Thoracic aorta (tissue), 2 donors: ENCODE measurements around the gene BDH1. TPM values are rescaled to one million over a fixed set of nuclear protein-coding genes. Genes with fewer than 3 reads are reported as not detected.

Experiments used
- ATAC-seq: fragments of 150-250 bp; one replicate; pipeline ENCODE4 v1.8.0; 2017; ENCODE audit warnings: low read depth; ENCODE audit not compliant: insufficient number of reproducible peaks, low FRiP score
- DNase-seq: peaks from one replicate; pipeline ENCODE4 v3.0.0-alpha.2; 2020; ENCODE audit warnings: low spot score
- H3K27ac ChIP-seq, 2 donors: fragments of 200-600 bp; sonication (generic); 1 replicate in 1 of 2; 2 replicates in 1 of 2; pipeline ENCODE4 v1.5.1; 2016; ENCODE audit warnings: mild to moderate bottlenecking in 2 of 2, moderate library complexity in 2 of 2
- H3K27me3 ChIP-seq: fragments of 200-600 bp; sonication (generic); replicated peaks from 2 replicates; pipeline ENCODE4 v1.6.0; 2016; ENCODE audit warnings: mild to moderate bottlenecking; ENCODE audit not compliant: insufficient read depth
- H3K36me3 ChIP-seq: fragments of 200-600 bp; sonication (generic); one replicate; pipeline ENCODE4 v1.5.1; 2016
- H3K4me1 ChIP-seq, 2 donors: fragments of 200-600 bp; sonication (generic); 1 replicate in 1 of 2; 2 replicates in 1 of 2; pipeline versions ENCODE4 v1.5.1 to v1.6.0; 2016; ENCODE audit warnings: low read depth in 2 of 2, mild to moderate bottlenecking in 1 of 2; ENCODE audit not compliant: control insufficient read depth in 1 of 2
- H3K4me3 ChIP-seq: fragments of 200-600 bp; sonication (generic); 2 replicates; pipeline ENCODE4 v1.5.1; 2016; ENCODE audit warnings: mild to moderate bottlenecking
- H3K9me3 ChIP-seq: fragments of 200-600 bp; sonication (generic); 2 replicates; pipeline ENCODE4 v1.5.1; 2016
- CTCF ChIP-seq: fragments of 200-600 bp; sonication (generic); IDR thresholded peaks from one replicate; pipeline ENCODE4 v1.5.1; 2019; ENCODE audit warnings: antibody characterized with exemption
- total RNA-seq, 2 donors: library from RNA; depleted of rRNA; stranded (reverse); fragments of >200 nt; gene quantifications; one replicate each; pipeline versions ENCODE4 v1.1.0 to v1.2.3, GENCODE V29; 2016

BDH1 gene
- total RNA-seq, 2 donors from 2014 or later = 5.3 to 15.4 TPM

GRCh38 chr3:197511853-197512635, 43.7 kb downstream of the BDH1 start:
- TF ChIP-seq CTCF = no peak
- H3K9me3 ChIP-seq = no peaks in the 10 kb centered on the region
- no peaks in the 10 kb centered on the region for H3K4me1 ChIP-seq
- no peak overlapping the region for H3K4me3 ChIP-seq
- H3K27ac ChIP-seq = no peak overlapping the region
- no peaks in the 10 kb centered on the region for H3K36me3 ChIP-seq
- DNase-seq (no peak), ATAC-seq (no peak)
- H3K27me3 ChIP-seq = no peaks in the 10 kb centered on the region

- no peak overlapping the region for H3K4me3 ChIP-seq
- no peaks in the 10 kb centered on the region for H3K36me3 ChIP-seq
- DNase-seq (no peak), ATAC-seq (no peak)
- no peaks in the 10 kb centered on the region for H3K27me3 ChIP-seq
- no peak overlapping the region for H3K27ac ChIP-seq
- TF ChIP-seq CTCF = no peak
- no peaks in the 10 kb centered on the region for H3K4me1 ChIP-seq
- no peaks in the 10 kb centered on the region for H3K9me3 ChIP-seq
Measured at GRCh38 chr3:197511130-197511529, 44.6 kb downstream of the BDH1 start.

- TF ChIP-seq CTCF = no peak
Measured at GRCh38 chr3:197510642-197511018, 45.1 kb downstream of the BDH1 start.

GRCh38 chr3:197508924-197509775, 46.6 kb downstream of the BDH1 start:
- Histone ChIP-seq H3K4me1 (no peaks in the 10 kb centered on the region), H3K36me3 (no peaks in the 10 kb centered on the region), H3K27ac (no peak overlapping the region), H3K27me3 (no peaks in the 10 kb centered on the region), H3K9me3 (no peaks in the 10 kb centered on the region), H3K4me3 (peak overlapping the region; percentile 76)
- no peak for TF ChIP-seq CTCF
- ATAC-seq (no peak), DNase-seq (no peak)

More at GRCh38 chr3:197510642-197511018, 45.1 kb downstream of the BDH1 start:
- no peaks in the 10 kb centered on the region for H3K9me3 ChIP-seq
- no peak overlapping the region for H3K27ac ChIP-seq
- no peaks in the 10 kb centered on the region for H3K36me3 ChIP-seq
- no peaks in the 10 kb centered on the region for H3K27me3 ChIP-seq
- ATAC-seq = no peak
- no peak for DNase-seq
- H3K4me1 ChIP-seq = no peaks in the 10 kb centered on the region
- H3K4me3 ChIP-seq = no peak overlapping the region

- H3K4me3 ChIP-seq = no peak overlapping the region
- H3K9me3 ChIP-seq = no peaks in the 10 kb centered on the region
- H3K4me1 ChIP-seq = no peaks in the 10 kb centered on the region
- ATAC-seq (no peak), DNase-seq (no peak)
- H3K27me3 ChIP-seq = no peaks in the 10 kb centered on the region
- TF ChIP-seq CTCF = no peak
- H3K27ac ChIP-seq = no peak overlapping the region
- H3K36me3 ChIP-seq = no peaks in the 10 kb centered on the region
Measured at GRCh38 chr3:197508461-197508860, 47.3 kb downstream of the BDH1 start.
